HG03457 (cell line): ENCODE data around the gene MTMR4.
"Not testable (repeated sequence)": the region's sequence is repeated elsewhere in the genome, so short reads cannot be mapped to it uniquely, and the experiment has no call there.

Experiments
- ATAC-seq: cut with Tn5 transposase; IDR thresholded peaks from one replicate; pipeline ENCODE4 v1.9.1; 2021; ENCODE audit warnings: moderate number of reproducible peaks; ENCODE audit not compliant: unreplicated experiment

The MTMR4 gene

DNA sequence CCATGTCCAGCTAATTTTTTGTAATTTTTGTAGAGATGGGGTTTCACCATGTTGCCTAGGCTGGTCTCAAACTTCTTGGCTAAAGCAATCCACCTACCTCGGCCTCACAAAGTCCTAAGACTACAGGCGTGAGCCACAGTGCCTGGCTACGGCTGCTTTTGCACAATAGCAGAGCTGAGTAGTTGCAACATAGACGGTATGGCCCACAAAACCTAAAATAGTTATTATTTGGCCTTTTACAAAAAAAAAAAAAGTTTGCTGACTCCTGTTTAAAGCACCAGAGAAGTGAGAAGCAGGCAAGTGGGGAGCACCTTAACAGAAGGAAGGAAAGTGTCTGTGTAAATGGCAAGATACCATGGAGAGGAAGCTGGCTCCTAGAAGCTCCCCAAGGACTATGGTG is 20.9 kb downstream of the MTMR4 start:
- ATAC-seq = no peak

DNA sequence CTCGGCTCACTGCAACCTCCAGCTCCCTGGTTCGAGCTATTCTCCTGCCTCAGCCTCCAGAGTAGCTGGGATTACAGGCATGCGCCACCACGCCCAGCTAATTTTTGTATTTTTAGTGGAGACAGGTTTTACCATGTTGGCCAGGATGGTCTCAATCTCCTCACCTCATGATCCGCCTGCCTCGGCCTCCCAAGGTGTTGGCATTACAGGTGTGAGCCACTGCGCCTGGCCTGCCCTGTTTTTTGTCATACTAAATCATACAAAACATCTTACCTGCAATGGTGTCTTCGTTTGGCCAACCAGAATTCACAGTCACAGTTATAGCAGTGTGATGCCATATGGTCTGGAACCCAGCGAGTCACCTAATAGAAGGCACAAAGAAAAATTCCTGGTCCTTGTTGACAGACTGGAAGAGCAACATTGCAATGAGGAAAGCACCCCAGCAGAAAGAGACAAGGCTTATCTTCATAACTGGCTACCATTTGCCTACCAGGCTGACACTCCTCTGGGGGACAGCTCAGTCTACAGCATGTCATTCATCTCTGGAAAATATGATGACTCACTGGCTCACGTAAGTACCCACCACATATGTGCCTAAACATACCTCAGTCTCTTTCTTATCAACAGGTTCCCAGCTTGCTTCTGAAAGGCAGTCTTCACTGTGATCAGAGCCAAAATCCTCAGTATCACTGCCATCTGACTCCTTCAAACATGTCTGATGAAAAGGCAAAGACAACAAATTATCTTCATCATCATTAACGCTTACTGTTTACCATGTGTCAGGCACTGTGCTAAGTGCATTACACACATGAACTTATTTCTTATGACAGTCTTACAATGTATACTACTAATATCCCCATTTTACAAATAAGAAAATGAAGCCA is 22.0 kb downstream of the MTMR4 start:
- no peak for ATAC-seq

DNA sequence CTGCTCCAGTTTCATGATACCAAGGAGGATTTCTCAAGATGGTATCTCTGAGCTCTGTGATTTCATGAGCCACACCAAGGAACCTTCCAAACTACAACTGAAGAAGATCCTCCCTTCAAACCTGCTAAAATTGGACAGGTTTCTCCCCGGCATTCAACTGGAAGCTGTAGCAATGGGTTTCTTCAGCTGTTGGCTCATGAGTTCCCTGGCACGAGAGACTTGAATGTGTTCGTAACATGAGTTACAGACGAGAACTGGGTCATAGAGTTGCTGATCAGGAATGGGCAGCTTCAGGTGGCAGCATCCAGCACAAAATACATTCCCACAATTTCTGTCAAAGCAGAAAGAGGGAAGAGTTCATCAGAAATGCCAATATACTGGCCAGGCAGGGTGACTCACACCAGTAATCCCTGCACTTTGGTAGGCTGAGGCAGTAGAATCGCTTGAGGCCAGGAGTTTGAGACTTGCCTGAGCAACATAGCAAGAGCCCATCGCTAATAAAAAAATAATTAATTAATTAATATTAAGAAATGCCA is 22.9 kb downstream of the MTMR4 start:
- no peak for ATAC-seq

DNA sequence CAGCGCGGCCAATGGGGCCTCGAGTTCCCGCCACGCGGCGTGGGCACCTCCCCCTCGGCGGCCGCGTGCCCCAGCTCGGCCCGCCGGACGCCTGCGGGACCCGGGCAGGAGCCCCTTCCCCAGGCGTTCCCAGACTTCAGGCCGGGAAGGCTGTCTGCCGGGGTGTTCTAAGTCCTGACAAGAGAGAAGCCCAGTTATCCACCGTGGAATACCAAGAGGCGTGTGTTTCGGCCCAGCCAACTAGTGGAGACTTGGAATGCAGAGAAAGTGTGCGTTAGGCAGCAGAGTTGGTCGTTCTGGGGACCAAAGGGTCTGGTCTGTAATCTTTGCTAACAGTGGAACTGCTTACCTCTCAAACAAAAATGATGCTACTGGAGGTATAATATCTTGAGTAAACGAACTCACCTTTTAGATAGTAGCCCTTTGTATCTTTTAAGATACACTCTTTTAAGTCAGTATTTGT is 26.0 kb downstream of the MTMR4 start:
- ATAC-seq = no peak

DNA sequence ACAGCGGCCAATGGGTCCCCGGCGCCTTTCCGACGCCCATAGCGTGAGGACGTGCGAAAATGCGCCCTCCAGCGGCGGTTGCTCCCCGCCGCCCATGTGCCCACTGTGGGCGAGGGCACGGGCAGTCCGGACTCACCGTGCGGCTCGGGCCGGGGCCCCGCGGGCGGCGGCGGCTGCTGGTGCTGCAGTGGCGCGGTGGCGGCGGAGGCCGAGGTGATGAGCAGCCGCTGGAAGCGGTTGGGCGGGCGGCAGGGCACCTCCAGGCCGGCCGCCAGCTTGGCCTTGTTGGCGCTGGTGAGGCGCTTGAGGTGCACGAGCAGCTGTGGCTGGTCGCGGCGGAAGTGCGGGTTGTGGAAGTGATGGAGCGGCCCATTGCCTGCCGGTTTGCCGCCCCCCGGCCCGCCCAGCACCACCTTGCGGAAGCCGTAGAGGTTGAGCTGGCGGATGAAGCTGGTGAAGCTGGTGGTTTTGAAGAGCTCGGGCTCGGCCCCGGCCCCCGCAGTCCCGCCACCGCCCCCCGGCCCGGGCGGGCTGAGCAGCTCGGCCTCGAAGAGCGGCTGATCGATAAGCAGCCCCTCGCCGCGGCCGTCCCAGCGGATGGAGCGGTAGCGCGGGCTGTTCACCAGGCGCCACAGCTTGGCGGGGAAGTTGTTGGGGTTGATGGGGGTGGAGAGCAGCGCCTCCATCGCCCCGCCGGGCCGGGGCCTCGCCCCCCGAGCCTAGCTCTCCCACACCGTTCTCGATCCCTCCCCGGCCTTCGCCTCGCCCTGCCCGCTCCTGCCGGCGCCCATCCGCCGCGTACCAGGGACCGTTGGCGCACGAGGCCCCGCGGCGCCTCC is 26.6 kb downstream of the MTMR4 start, which contains the start of gene HSF5:
Gene HSF5 (minus strand): TSS at position 820 of the 839 bp plus-strand sequence. CDS start 134 bp downstream, at position 686.
- no peak for ATAC-seq

DNA sequence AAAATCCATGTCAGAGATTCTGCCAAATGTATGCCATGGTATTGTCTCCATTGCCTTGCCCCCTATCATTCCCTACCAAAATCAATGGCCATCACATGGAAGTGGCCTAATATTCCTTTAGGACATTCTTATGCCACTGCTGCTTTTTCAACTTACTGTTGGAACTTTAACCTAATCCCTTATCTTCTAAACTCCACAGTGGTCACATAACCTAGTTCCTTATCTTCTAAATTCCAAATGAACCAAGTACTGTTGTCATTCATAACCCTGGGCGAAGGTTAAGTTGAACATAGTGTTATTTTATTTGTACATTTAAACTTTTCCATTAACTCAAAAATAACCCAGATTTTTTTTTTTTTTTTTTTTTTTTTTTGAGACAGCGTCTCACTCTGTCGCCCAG is 29.8 kb downstream of the MTMR4 start:
- ATAC-seq = no peak

DNA sequence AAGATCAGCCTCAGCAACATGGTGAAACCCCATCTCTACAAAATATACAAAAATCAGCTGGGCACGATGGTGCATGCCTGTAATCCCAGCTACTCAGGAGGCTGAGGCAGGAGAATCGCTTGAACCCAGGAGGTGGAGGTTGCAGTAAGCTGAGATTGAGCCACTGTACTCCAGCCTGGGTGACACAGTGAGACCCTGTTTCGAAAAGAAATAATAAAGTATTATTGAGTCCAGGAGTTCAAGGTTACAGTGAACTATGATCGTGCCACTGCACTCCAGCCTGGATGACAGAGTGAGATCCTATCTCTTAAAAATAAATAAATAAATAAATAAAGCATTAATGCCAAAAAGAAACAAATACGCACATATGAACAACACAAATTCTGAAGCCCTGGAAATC is 32.6 kb downstream of the MTMR4 start:
- ATAC-seq = not testable (repeated sequence)

DNA sequence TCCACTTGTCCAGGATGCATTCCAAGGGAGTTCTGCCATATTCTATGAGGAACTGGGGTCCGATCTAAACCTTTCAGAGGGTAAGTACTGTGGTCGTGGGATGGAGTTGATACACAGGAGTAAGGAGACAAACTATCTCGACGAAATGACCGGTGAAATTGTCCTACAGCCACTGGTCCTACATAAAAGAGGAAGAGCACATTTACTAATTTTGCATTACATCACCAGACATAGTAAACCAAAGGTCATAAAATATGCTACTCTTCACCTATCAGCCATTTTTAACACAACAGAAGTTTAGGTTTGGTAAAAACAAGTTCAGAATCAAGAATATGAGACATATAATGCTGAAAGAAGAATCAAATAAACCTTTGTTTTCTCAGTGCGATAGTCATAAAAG is 34.3 kb downstream of the MTMR4 start:
- no peak for ATAC-seq

DNA sequence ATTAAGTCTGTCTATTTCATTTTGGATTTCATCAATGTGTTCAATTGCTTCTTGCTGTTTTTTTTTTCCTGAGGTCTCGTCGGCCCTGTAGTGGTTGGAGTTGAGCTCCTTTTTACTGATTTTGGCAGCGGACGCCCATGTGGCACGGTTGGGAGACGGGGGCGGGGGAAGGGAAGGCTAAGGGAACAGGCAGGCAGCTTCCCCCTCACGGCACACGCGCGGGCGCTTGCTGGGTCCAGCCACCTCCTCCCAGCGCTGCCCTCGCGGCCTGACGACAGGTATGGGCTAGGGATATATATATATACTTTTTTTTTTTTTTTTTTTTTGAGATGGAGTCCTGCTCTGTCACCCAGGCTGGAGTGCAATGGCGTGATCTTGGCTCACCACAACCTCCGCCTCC is 37.6 kb downstream of the MTMR4 start:
- no peak for ATAC-seq

DNA sequence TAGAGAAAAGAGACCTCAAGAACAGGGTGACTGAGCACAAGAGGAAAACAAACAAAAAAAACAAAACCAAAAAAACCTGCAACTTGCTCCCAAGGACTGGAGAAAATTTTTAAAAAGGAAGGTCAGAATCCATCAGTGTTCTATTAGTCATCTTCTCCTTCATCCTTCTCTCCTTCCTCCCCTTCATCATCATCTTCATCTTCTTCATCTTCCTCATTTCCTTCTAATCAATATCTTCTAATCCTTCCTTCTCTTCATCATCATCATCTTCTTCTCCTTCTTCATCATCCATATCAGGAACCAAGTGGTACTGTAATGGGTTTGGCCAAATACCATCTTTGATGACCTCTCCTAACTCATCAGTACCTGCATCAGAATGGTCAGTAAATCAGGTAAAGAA is 38.5 kb downstream of the MTMR4 start:
- no peak for ATAC-seq

DNA sequence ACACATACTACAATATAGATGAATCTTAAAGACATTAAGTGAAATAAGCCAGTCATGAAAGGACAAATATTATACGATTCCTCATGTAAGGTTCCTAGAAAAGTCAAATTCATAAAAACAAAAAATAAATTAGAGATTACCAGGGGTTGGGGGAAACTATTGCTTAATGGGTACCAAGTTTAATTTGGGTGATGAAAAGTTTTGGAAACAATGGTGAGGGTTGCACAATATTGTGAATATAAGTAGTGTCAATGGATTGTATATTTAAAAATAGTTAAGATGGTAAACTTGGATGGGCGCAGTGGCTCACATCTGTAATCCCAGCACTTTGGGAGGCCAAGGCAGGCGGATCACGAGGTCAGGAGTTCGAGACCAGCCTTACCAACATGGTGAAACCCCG is 44.1 kb downstream of the MTMR4 start:
- ATAC-seq = no peak

DNA sequence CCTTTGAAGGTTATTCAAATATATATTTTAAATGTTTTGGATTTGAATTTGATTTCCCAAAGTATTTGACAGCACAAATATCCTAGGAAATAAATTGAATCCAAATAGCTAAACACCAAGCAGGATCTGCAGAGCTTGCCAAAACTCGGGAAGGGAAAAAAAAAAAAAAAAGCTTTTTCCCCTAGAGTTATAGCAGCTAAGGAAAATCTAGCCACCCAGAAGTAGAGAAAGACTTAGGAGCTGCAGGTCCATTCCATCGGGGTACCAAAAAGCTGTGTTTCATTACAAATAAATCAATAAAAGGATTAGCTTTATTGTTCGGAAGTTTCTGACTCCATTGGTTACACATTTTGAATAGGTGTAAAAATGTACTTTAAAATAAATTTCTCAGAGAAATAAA is 45.5 kb downstream of the MTMR4 start:
- ATAC-seq = no peak

DNA sequence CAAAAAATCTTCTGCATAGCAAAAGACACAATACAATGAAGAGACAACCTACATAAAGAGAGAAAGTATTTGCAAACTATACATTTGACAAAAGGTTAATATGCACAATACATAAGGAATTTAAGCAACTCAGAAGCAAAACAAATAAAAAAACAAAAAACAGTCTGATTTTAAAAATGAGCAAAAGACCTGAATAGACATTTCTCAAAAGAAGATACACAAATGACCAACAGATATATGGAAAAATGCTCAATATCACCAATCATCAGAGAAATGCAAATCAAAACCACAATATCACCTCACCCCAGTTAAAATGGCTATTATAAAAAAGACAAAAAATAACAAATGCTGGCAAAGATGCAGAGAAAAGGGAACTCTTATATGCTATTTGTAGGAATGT is 58.9 kb downstream of the MTMR4 start:
- ATAC-seq = no peak

DNA sequence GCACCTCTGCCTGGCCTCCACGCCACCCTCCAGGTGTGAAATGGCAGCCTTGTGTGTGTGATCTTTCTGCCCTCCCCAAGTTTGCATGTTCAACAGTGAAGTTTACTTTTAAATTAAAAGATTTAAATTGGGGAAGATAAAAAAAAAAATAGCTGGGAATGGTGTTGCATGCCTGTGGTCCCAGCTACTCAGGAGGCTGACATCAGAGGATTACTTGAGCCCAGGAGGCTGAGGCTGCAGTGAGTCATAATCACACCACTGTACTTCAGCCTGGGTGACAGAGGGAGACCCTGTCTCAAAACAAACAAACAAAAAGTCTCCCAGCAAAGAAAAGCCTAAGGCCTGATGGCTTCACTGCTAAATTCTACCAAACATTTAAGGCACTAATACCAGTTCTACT is 61.7 kb downstream of the MTMR4 start:
- ATAC-seq = no peak

DNA sequence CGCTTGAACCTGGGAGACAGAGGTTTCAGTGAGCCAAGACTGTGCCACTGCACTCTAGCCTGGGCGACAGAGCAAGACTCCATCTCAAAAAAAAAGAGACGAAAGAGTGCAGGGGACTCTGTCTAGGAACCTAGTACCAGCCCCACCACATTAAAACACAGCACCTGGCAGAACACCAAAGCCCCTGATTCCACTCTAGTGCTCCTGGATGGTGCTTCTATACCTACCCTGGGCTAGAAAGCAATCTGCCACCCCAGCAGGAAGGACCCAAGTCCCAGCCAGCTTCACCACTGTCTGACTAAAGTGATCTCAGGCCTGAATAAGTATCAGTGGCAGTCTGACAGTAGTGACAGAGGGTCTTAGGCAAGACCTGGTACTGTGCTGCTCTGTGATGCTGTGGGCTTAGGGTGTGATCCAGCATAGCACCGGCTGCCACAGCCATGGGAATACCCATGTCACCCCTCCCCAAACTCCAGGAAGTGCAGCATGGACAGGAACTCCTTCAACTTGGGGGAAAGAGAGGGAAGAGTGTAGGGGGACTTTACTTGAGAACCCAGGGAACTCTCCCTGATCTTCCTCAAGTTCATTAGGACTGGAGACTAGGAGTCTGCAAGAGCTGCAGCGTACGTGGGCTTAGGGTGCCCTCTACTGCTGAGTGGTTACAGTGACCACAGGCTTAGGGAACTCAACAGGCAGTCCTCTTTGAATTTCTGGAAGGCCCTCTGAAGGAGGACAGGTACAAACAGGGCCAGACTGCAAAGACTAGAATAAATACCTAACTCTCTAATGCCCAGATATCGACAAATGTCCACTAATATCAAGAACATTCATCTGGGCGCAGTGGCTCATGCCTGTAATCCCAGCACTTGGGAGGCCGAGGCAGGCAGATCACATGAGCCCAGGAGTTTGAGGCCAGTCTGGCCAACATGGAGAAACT is 67.1 kb downstream of the MTMR4 start:
- no peak for ATAC-seq

DNA sequence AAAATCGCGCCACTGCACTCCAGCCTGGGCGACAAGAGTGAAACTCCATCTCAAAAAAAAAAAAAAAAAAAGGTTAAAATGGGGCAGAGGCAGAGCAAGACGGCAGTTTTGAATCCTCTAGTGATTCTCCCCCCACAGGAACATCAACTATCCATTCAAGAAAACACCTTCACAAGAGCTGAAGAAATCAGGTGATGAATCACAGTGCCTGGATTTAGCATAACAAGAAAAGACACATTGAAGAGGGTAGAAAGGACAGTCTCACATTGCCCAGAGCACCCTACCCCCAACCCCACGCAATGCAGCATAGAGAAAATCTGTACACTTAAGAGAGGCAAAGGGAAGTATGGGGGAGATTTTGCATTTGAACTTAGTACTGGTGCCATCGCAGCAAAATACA is 68.4 kb downstream of the MTMR4 start:
- no peak for ATAC-seq
